ENCODE results near the gene C11orf98.
"Not testable (repeated sequence)": the region's sequence is repeated elsewhere in the genome, so short reads cannot be mapped to it uniquely, and the experiment has no call there.

The C11orf98 gene

GRCh38 chr11:62680825-62681240 is 15.8 kb upstream of the C11orf98 start:
- DNase-seq = no peak

DNA sequence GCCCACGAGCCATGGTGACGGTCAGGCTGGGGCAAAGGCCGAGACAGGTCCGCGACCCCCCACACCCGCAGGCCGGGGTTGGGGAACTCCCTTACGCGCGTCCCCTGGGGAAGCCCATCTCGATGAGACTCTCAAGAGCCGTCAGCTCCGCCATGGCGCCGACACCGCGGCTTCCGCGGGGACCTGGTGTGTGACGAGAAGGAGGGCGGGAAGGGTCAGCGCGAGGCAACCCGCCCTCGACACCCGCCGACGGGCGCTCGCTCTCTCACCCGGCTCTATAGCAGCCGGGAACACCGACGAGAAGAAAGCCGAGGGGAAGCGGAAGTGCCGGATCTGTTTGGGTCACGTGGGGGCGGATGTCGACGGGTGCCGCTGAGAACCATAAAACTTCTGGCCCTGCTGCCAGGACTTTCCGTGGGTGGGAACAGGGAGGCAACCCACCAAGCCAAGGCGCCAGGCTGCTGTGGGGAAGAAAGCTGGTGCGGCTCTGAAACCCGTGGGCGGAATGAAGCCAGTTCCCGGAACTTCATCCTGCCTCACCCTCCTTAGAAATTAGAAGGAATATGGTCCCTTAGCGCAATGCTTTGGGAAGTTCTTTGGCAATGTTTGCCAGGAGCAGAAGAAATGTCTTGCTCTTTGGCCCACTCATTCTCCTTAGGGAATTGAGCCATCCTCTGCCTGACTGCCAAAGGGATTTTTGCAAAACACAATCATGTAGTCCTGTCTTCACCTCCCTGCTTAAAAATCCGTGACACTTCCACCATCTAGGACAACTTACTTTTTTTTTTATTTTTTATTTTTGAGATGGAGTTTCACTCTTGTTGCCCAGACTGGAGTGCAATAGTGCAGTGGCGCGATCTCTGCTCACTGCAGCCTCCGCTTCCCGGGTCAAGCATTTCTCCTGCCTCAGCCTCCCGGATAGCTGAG is 14.0 kb upstream of the C11orf98 start, which contains the start of gene UBXN1:
Gene UBXN1, minus strand, starts transcription at position 304 of the 927 bp plus-strand sequence. Its CDS starts 150 bp downstream, at position 154.
- peak; percentile 79 for DNase-seq

DNA sequence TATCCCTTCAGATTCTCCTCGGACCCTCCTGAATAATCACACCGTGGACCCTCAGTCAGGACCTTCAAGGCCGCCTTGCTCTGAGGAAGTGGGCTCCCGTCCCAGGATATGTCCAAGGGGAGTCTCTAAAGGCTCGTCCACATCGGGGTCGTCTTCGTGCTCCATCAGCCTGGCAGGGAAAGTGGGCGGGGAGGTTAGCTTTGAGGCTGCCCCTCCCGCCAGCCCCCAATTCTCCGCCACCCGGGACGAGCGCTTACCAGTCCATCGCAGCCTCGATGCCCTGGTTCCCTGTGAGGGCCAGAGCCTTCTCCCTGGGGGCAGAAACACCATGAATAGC is 13.4 kb upstream of the C11orf98 start:
- DNase-seq = no peak

- DNase-seq = no peak
Measured at GRCh38 chr11:62677714-62678113, 12.7 kb upstream of the C11orf98 start.

- DNase-seq = no peak
Measured at GRCh38 chr11:62677156-62677555, 12.1 kb upstream of the C11orf98 start.

DNA sequence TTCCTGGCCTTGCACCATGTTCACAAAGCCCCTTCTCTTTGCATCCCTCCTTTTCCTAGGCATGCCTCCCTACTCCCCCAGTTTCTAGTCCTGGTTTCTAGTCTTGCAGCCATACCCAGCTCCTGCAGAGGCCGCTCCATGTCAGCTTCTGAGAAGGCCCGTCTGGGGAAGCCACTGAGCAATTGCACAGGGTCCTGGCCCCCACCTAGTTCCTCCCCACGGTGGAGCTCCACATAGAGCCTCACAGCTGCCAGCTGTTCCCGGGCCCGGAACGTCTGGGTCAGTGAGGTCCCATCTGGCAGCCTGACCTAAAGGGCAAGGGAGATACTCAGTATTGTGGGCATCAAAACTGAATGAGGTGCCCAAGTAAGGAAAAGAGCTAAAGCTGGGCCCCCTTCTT is 11.7 kb upstream of the C11orf98 start:
- no peak for DNase-seq

GRCh38 chr11:62675415-62675814 is 10.4 kb upstream of the C11orf98 start:
- DNase-seq = not testable (repeated sequence)

GRCh38 chr11:62673196-62673525 is 8.2 kb upstream of the C11orf98 start:
- no peak for DNase-seq

DNA sequence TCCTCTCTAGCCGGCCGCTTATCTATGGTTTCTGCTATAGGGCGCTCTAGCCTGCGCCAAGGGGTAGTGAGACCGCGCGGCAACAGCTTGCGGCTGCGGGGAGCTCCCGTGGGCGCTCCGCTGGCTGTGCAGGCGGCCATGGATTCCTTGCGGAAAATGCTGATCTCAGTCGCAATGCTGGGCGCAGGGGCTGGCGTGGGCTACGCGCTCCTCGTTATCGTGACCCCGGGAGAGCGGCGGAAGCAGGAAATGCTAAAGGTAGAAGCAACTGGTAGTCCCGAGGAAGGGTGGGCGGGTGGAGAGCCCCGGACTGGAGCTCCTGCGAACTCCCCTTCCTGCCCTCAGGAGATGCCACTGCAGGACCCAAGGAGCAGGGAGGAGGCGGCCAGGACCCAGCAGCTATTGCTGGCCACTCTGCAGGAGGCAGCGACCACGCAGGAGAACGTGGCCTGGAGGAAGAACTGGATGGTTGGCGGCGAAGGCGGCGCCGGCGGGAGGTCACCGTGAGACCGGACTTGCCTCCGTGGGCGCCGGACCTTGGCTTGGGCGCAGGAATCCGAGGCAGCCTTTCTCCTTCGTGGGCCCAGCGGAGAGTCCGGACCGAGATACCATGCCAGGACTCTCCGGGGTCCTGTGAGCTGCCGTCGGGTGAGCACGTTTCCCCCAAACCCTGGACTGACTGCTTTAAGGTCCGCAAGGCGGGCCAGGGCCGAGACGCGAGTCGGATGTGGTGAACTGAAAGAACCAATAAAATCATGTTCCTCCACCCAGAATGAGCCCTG is 6.8 kb upstream of the C11orf98 start, which contains the start of the genes LBHD1 and UQCC3:
Gene LBHD1, minus strand, starts transcription at position 660 of the 782 bp plus-strand sequence. CDS start 2,236 bp downstream, outside the sequence.
Gene UQCC3, plus strand, starts transcription at position 66 of the 782 bp plus-strand sequence. Its CDS starts 73 bp downstream, at position 139.
- DNase-seq = peak; percentile 72

DNA sequence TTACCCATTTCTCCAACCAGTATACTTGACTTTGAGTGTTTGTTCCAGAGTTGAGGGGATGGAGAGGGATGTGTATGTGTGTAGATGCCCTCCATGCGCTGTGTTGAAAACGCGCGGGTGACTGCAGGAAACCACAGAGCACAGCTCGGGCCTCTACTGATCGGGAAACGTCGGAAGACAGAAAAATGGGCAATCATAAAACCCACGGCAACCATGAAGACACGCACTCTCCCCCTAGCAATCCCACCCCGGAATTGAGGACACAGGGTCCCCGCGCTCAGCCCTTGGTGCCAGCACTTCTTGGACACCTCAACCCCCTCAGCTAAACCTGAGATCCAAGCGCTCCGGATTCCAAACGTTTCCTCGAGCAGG is 6.2 kb upstream of the C11orf98 start:
- no peak for DNase-seq

DNA sequence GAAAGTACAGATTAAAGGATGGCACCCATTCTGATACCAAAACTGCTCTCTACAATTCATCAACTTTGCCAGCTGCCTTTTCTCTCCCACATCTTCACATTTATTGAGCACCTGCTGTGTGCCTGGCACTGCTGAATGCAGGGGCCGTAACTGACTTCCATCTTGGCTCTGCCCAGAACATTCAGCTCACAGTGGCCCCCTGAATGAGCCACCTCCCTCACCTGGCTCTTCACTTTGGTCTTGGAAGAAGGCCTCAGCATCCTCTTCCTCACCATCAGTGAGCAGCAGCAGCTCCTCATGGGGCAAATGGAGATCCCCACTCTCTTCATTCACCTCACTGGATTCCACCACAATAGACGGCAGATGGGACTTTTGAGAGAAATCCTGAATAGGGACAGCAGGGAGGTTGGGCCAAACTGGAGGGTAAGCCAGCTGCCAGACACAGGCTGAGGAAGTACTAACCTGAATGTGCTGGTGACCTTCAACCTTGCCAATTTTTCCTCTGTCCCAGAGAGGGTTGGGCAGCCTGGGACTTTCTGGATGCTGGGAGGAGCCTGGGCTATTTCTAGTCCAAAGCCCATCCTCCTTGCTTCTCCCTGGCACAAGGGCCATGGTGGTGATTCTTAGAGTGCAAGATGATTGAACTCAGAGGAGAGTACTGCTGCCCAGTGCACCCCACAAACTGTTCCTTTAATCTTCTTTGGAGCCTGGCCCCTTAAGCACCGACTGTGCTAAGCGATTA is 4.6 kb upstream of the C11orf98 start:
- no peak for DNase-seq

DNA sequence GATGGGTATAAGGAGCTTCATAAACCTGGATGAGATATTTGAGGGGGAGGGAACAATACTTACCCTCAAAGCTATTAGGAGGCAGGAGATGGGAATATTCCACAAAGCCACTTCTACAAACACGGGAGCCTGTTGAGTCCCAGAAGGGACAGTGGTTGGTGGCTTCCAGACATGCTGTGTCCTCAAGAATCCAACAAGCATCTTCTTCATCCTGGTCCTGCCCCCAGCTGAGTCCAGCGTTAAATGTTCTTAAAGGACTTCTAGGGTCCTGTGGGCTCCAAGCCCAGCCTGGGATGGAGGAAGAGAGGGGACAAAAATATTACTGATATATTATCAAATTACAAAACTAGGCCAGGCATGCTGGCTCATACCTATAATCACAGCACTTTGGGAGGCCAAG is 2.5 kb upstream of the C11orf98 start:
- no peak for DNase-seq

GRCh38 chr11:62666259-62666926 is 1.4 kb upstream of the C11orf98 start:
- DNase-seq = no peak

- peak; percentile 59 for DNase-seq
Measured at GRCh38 chr11:62665599-62666258, 719 bp upstream of the C11orf98 start.

- DNase-seq = peak; percentile 38
Measured at GRCh38 chr11:62664405-62665074, 470 bp downstream of the C11orf98 start.

DNA sequence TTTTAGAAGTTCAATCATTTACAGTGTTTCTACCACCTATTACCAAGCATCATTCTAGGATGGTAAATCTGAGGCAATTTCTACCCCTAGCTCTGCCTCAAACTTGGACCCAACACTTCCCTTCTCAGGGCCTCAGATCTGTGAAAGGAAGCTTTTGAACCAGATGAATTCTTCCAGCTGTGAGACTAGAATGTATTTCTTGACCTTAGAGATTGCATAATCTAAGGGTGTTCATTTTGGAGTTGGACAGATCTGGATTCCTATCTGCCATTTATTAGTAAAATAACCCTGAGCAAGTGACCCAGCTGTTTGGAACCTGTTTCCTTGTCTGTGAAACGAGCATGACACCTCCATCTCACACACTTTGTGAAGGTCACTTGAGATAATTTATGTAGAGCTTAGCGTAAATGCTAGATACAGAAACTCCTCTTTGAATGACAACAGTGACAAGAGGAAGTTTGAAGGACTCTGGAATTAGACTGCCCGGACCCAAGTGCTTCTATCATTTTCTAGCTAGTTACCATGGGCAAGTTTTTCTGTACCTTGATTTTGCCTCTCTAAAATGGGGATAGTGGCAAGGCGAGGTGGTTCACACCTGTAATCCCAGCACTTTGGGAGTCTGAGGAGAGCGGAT is 8.1 kb downstream of the C11orf98 start:
- no peak for DNase-seq

GRCh38 chr11:62654297-62654696 is 10.7 kb downstream of the C11orf98 start:
- DNase-seq = no peak

DNA sequence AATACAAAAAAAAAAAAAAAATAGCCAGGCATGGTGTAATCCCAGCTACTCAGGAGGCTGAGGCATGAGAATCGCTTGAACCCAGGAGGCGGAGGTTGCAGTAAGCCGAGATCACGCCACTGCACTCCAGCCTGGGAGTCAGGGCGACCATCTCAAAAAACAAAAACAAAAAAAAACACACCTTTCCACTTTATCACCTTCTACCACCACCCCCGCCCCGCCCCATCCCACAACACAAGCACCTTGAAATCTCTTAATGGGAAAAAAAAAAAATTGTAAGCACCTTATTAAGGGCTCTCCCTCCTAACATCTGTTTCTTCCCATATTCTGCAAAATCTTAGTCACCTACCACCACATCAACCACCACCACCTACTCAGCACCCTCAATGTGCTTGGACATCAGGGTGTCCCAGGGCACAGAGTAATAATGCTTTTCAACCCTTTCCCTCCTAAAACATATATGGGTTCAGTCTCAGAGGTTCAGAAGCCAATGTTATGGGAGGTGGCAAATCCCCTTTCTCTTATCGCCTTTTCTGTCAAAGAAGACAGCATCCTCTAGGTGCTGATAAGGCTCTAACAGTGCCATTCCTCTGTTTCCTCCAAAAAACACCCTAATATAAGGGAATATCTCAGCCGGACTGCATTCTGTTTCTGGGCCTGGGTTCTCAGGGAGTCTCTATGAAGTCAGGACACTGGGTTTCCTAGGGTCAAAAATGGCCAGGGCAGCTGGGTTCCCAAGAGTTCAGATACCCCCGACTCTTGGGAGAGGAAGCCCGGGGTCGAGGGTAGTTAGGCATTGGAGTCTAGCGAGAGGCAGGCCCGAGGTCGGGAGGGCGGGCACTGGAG is 12.6 kb downstream of the C11orf98 start:
- DNase-seq = no peak

GRCh38 chr11:62650283-62650682 is 14.7 kb downstream of the C11orf98 start:
- not testable (repeated sequence) for DNase-seq

- DNase-seq = no peak
Measured at GRCh38 chr11:62649486-62649885, 15.5 kb downstream of the C11orf98 start.
